NCI-H446 (cell line): ENCODE measurements around the gene ZNF12.
"Not testable (repeated sequence)": the region's sequence is repeated elsewhere in the genome, so short reads cannot be mapped to it uniquely, and the experiment has no call there.

Source experiments
- DNase-seq, 2 experiments: peaks; one replicate each; lab custom pipeline; 2025; lab: John Stamatoyannopoulos, UW

ZNF12 gene

DNA sequence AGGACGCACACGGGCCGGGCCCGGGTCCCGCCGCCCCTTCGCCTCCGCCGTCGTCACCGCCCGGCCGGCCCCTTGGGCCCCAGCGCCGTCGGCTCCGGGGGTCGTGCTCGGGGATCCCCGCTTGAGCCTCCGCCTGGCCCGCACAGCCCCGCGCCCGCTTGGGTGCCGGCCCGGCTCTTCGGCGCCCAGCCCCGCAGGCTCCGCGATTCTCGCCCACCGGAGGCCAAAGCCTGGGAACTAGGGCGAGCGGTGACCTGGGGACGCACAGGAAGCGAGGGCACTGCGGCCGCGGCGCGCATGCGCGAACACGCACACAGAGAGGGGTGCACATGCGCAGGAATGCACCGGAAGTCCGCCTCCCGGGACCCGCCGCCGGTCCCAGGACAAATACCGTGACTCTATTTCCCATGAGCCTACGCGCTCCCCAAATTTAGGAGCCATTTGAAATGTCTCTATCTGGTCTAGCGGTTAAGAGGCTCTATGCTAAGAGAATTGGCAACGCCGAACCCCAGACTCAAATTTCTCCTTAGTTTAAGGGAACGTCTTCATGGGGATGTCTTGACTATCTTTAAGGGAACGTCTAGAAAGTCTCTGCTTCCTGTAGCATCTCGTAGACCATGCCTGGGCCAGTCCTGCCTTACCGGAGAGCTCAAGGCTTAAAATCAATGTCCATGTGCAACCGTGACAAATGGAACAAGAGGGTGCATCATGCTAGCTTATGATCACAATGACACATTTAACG, at the start of gene ZNF12:
Gene ZNF12, minus strand, starts transcription at position 282 of the 742 bp plus-strand sequence. CDS start 1,774 bp downstream, outside the sequence.
- DNase-seq, result peak; percentile 89 to 97

DNA sequence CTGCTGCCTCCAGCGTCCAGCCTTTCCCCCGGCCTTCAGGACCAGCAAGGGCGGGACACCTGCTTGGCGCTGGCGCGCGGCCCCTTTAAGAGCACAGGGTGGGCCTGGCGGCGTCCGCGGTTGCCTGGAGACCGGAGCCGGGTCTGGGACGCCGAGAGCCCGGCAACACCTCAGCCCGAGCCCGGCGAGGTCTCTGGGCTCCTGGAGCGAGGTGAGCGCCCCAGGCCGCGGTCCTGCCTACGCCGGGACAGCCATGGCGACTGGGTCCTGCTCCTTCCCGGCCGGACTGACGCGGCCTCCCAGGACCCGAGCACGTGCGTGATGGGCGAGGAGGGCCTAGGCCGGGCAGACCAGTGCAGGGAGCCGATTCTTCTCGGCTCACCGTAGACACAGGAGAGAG, 47.2 kb upstream of the ZNF12 start, which contains the start of gene RSPH10B2:
Gene RSPH10B2, plus strand, starts transcription at position 140 of the 400 bp plus-strand sequence. CDS start 3,575 bp downstream, outside the sequence.
- not testable (repeated sequence) for DNase-seq

DNA sequence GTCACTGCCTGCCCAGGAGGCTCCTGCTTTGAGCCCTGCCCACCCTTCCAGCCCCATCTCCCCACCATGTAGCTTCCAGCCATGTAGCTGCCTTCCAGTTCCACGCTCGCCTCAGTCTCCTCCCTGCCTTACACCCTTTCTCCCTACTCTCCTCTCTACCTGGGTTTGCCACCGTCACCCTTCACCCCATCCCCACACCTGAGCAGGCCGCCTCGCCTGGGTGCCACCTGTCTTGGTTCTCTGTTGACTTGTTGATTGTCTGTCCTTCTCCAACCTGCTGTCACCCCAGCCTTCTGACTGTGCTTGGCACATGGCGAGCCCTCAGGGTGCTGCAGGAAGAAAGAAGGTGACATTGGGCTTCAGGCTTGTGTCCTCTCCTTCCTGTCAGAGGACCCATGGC, 43.4 kb upstream of the ZNF12 start:
- not testable (repeated sequence) for DNase-seq

DNA sequence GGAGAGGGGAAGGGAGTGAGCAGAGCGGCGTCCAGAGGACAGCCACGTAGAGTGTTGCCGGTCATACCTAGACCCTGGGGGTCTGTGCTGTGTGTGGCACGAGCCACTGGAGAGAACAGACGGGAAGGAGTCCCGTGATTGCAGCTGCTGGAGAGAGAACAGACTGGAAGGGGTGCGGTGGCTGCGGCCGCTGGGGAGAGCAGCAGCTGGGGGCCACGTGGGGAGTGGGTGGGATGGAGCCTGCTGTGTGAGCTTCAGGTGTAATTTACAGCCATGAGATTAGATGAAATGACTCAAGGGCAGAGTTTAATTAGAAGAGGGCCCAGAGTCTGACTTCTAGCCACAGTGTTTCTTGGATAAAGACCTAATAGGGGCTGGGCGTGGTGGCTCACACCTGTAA, 42.6 kb upstream of the ZNF12 start:
- not testable (repeated sequence) for DNase-seq

DNA sequence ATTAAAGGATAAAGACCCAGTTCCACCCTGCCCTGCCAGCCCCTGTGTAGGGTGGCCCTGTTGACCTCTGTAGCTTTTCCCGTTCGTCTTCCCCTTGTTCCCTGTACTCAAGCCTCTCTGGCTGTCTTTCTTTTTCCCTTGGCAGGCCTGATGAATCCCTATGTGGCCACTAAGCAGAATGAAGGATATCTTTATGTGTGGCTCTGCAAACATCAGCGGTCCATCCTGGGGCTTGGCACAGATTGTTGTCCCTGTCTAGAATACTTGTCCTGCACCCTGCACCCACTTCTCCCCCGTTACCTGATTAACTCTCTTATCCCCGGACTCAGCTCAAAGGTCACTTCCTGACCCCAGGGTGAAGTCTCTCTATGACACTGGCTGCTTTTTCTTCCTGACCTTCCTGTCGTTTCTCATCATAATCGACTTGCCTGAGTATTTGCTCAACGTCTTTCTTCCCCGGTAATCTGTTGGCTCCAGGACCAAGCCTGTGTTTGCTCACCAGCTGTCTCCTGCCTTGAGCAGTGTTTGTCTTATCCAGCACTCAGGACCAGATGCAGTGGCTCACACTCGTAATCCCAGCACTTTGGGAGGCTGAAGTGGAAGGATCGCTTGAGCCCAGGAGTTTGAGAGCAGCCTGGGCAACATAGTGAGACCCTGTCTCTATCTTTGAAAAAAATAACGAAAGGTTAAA, 37.8 kb upstream of the ZNF12 start:
- not testable (repeated sequence) for DNase-seq

DNA sequence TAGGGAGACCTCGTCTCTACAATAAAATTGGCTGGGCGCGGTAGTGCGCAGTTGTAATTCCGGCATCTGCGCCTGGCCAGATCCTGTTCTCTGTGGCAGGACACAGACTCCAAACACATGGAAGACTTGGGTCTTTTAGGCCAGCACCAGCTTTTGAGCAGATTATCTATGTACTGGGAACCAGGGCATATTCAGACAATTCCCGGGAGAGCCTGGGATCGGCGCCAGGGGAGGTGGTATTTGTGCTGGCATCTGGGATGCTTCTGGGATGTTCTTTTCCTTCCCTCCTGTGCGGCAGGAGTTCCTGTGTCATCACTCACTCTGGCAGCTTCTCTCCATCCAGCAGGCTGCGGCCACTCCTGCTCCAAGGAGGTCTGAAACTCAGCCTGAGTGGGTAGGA, 31.7 kb upstream of the ZNF12 start:
- DNase-seq, result not testable (repeated sequence)

DNA sequence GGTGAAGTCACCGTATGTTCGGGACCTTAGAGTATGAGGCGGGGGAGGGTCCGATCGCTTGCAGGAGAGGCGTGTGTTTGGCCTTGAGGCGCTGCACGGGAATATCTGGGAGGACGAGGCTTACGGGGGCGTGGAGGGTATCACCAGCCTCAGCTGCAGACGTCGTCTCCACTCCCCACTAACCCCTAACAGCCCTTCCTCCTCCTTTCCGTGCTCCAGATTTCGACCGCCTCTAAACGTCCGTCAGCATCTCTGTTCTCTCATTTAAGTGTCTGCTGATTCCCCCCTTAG, 23.5 kb upstream of the ZNF12 start:
- DNase-seq, result no peak

DNA sequence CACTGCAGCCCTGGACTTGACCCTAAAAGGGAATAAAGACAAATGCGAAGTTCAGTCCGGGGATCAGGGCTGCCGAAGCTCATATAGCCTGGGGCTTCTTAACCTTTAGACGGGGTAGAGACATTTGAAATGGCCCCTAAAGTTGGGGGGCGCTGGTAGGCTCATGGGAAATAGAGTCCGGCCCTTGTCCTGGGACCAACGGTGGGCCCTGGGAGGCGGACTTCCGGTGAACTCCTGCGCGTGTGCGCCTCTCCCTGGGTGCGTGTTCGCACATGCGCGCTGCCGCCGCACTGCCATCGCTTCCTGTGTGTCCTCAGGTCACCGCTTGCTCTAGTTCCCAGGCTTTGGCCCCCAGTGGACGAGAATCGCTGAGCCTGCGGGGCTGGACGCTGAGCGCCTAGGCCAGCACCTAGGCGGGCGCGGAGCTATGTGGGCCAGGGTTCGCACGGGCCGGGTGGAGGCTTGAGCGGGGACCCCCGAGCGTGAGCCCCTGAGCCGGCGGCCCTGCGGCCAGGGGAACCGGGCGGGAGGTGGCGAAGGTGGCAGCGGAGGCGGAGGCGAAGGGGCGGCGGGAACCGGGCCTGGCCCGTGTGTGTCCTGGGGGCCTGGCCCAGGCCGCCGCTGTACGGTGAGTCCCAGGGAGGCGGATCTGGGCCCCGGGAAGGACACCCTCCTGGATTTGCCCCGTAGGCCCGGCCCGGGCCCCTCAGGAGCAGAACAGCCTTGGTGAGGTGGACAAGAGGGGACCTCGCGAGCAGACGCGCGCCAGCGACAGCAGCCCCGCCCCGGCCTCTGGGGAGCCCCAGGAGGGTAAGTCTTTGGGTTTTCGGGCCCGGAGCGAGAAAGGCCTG, 23.0 kb upstream of the ZNF12 start:
- peak; percentile 72 to 90 for DNase-seq

DNA sequence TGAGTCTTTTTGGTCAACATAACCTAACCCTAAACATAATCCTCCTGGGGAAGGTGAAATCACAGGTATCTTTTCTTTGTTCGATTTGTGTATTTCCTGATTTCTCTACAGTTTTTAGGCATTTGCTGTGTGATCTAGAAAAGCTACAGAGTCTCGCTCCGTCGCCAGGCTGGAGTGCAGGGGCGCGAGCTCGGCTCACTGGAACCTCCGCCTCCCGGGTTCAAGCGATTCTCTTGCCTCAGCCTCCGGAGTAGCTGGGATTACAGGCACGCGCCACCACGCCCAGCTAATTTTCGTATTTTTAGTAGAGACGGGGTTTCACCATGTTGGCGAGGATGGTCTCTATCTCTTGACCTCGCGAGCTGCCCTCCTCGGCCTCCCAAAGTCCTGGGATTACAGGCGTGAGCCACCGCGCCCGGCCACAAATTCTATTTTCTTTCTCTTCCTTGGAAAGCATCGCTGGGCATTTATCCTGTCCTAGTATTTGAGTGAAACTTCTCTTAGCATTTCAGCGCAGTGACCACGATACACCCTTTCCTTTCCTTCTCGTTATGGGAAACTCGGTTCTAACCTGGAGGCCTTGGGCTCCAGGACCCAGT, 22.2 kb upstream of the ZNF12 start:
- not testable (repeated sequence) for DNase-seq

DNA sequence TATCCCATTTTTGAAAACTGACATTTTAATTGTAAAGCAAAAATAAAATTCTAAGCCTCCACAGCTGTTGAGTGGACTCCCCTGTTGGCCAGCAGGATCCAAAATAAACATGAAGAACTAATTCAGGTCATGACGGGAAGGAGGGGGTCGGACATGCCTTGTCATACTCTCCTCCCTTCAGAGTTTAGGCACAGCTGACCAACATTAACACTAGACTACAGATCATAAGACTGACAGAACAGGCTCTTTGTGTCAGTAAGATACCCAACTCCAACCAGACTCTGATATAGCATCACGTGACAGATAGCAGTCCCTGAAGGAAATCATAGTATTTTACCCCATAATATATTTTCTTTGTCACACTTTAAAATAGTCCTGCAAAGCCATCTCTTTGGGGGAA, 20.9 kb upstream of the ZNF12 start:
- no peak for DNase-seq

DNA sequence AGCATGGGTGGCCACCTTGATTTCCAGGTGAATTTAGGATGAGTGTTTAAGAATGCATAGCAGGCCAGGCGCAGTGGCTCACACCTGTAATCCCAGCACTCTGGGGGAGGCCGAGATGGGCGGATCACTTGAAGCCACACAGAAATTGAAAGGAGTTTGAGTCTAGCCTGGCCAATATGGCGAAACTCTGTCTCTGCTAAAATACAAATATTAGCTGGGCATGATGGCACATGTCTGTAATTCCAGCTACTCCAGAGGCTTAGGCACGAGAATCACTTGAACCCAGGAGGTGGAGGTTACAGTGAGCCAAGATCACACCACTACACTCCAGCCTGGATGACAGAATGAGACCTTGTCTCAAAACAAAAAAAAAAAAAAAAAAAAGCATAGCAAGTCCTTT, 19.6 kb upstream of the ZNF12 start:
- not testable (repeated sequence) for DNase-seq

DNA sequence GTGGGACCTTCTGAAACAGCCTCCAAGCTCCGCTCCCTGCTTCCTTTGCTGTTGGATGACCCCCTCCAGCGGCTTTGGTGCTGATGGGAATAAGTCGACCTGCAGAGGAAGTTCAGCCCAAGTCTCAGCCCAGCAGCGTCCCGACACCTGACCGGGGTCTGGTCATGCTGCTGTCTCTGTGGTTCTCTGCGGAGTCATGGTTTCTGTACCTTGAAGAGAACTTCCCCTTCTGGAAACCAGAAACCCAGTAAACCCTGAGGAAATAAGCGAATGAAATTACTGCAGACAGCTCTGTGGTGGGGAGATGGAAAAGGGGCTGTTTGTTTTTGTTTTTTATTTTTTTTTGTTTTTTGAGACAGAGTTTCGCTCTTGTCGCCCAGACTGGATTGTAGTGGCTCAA, 18.3 kb upstream of the ZNF12 start:
- no peak for DNase-seq

DNA sequence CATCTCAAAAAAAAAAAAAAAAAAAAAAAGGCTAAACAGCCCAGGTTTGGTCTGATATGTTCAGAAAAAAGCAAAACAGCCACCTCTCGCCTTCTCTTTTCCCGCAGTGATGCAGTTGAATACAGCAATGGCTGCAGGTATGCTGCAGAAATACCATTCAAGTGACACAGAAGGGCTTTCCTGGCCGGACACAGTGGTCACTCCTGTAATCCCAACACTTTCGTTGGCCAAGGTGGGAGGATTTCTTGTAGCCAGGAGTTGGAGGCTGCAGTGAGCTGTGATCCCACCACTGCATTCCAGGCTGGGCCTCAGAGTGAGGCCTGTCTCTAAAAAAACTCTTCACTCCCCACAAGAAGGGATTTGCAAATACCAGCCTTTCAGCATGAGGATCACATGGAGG, 17.6 kb upstream of the ZNF12 start:
- not testable (repeated sequence) for DNase-seq

DNA sequence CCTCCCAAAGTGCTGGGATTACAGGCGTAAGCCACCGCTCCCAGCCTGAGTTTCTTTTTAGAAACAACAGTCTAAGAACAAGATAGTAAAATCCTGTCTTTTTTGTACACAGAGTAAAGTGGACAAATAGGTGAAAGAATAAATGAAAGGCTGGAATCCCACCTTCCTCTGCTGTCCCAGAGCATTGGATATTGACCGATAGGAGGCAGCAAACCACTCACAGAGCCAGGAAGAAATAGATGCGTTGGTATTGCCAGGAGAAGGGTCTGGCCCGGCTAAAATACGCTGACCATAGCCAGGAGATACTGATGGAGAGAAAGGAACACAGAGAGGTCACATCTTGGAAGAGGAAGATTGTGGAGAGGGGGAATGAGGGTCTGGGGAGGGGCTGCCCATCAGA, 11.4 kb upstream of the ZNF12 start:
- no peak for DNase-seq

DNA sequence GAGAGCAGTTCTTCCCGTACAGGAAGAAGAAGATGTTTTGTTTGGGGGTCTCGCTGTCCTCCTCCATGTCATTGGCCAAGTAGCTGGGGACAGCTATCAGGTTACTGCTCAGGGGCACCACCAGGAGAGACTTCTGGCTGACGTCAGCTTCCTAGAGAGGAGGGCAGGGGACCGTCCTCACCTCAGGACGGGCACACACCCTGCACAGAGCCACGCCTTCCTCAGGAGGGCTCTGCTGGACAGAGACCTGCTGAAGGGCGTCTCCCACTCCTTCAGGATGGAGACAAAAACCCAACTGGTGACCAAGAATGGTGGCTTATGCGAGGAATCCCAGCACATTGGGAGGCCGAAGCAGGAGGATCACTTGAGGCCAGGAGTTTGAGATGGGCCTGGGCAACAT, 9.2 kb upstream of the ZNF12 start:
- DNase-seq, result not testable (repeated sequence)

DNA sequence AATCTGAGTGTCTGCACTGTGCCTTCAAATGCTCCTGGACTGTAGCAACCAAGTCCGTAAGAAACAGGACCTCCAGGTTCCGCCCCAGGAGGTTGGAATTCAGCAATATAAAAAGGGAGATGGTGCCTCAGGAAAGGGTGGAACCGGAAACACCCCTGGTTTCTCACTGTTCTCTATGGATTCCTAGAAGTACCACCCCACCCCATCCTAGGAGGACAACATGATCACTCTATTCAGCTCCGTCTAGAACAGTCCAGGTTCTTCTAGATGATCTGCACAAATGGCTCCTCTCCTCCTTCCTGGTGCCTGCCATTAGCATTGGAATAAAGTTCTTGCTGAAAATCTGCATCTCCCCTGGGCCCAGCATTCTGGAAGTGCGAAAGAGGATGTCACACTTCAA, 7.6 kb upstream of the ZNF12 start:
- DNase-seq, result no peak

DNA sequence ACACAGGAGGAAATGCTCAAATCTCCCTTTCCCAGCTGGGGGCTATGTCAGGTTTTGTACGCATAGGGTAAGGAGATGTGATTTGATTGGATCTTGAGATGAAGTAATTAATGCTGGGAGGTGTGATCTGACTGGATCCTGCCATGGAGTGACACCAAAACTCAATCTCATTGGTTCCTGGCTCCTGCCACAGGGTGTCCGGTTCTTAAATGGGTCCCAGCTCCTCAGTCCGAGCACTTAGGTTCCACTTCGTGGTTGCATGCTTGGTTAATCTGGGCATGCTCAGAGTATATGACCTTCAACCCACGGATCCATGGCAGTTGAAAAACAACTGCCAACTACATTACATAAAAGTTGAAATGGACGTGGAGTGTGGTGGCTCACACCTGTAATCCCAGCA, 3.1 kb upstream of the ZNF12 start:
- peak in 1 of 2 experiments; percentile 13 for DNase-seq

DNA sequence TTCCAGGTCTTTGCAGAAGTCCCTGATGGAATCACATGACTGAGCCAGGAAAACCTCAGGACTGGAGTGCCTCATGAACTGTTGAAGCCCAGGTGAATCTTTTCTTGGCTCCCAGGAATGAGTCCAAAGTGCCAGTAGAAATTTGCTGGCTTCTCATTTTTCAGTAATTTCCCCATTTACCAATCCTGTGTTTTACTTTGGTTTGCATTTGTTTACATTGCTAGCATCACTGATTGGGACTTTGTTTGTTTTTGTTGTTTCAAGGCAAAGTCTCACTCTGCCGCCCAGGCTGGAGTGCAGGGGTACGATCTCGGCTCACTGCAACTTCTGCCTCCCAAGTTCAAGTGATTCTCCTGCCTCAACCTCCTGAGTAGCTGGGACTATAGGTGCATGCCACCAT, 1.6 kb upstream of the ZNF12 start:
- no peak for DNase-seq

DNA sequence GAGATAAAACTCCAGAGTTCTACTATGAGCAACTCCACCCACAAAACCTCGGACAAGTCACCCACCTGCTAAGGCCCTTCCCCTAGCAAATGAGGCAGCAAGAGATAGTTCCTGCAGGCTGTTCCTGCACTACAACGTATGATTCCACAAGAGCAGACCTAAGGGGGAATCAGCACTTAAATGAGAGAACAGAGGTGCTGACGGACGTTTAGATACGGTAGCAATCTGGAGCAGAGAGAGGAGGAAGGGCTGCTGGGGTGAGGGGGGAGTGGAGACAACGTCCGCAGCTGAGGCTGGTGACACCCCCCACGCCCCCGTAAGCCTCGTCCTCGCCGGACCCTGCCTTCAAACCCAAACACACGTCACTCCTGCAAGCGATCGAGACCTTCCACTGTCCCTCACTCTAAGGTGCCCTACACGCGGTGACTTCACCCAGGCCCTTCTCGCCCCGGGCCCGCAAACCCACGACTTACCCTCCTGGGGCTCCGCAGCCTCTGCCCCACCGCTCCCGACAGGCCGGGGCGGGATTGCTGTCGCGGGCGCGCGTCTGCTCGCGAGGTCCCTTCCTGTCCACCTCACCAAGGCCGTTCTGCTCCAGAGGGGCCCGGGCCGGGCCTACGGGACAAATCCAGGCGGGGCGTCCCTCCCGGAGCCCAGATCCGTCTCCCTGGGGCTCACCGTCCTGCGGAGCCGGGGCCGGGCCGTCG, 635 bp downstream of the ZNF12 start:
- no peak for DNase-seq

DNA sequence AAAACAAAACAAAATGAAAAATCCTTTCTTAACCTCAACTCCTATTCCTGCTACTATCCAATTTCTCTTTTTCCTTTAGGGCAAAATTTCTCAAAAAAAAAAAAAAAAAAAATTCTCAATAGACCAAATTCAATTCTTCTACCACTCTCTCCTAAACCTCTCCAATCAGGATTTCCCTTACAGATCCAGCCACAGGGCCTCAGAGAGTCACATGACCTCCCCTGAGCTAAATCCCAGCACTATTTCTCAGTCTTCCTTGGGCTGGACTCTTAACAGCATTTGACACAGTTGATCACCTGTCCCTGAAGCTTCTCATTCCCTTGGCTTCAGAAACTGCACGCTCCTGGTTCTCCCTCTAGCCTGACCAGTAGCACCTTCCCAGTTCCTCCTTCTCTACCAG, 4.9 kb downstream of the ZNF12 start:
- DNase-seq, result no peak

DNA sequence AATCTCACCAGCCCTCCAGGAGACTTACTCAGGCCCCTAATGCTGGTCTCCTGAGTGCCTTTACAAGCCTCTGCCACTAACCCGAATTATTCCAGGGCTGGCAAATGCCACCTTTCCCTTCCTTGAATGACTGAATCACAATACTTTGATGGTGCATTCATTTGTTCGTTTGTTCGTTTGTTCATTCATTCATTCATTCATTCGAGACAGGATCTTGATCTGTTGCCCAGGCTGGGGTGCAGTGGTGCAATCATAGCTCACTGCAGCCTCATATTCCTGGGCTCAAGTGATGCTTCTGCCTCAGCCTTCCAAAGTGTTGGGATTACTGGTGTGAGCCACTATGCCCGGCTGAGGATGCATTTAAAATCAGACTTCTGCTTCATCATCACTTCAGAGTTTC, 6.0 kb downstream of the ZNF12 start:
- DNase-seq, result no peak
